Endothelial cell of umbilical vein (primary cell): ENCODE results near the gene ABCG5. TPM values are rescaled to one million over a fixed set of nuclear protein-coding genes. Genes with fewer than 3 reads are reported as not detected.

Experiments
- BruUV-seq: library from RNA; stranded (reverse); fragments of 400-500 nt; replicated peaks from 2 replicates; lab custom pipeline; 2021; lab: Mats Ljungman, UMichigan
- CTCF ChIA-PET: fragments of 300-600, 350-600 bp; sonication (Branson Sonifier 250); formaldehyde crosslinking; loops from one replicate; lab custom pipeline; 2021; ENCODE audit warnings: antibody characterized with exemption, inconsistent platforms; lab: Charles Lee
- POLR2A ChIA-PET: fragments of 300-600, 350-600 bp; sonication (Branson Sonifier 250); formaldehyde crosslinking; loops from one replicate; lab custom pipeline; 2021; ENCODE audit warnings: antibody characterized with exemption, inconsistent platforms; lab: Charles Lee
- DNase-seq: peaks from one replicate; pipeline ENCODE4 v3.0.0-alpha.2; 2011; ENCODE audit warnings: low read depth, low spot score
- FAIRE-seq: peaks from 2 replicates; lab custom pipeline; 2011; peaks lifted over from hg19 to GRCh38; lab: Jason Lieb, UNC
- H2AFZ ChIP-seq: 2 replicates; pipeline ENCODE4 v1.6.0; 2012; ENCODE audit warnings: low read depth, low read length, control low read depth, inconsistent platforms
- H3K27ac ChIP-seq: 2 replicates; pipeline ENCODE4 v1.5.1; 2011; ENCODE audit warnings: low read depth, mild to moderate bottlenecking, control low read depth, low read length, moderate library complexity; ENCODE audit not compliant: insufficient read depth
- H3K27me3 ChIP-seq, 2 experiments: 2 replicates each; pipeline versions ENCODE4 v1.6.0 to v1.6.1; 2011; ENCODE audit warnings: low read length in 2 of 2, mixed read lengths in 1 of 2; ENCODE audit not compliant: control insufficient read depth in 2 of 2, insufficient read depth in 2 of 2
- H3K36me3 ChIP-seq, 2 experiments: 2 replicates in 1 of 2; 3 replicates in 1 of 2; pipeline ENCODE4 v1.5.1; 2011; ENCODE audit warnings: low read length in 2 of 2, mild to moderate bottlenecking in 1 of 2, moderate library complexity in 1 of 2; ENCODE audit not compliant: control insufficient read depth in 2 of 2, insufficient read depth in 2 of 2; ENCODE audit errors: extremely low read depth in 1 of 2
- H3K4me1 ChIP-seq: 3 replicates; pipeline ENCODE4 v1.5.1; 2011; ENCODE audit warnings: mild to moderate bottlenecking, low read length; ENCODE audit not compliant: control insufficient read depth, insufficient read depth; ENCODE audit errors: extremely low read depth
- H3K4me2 ChIP-seq: 2 replicates; pipeline ENCODE4 v1.6.1; 2011; ENCODE audit warnings: low read length, control low read depth, mixed read lengths; ENCODE audit not compliant: insufficient read depth
- H3K4me3 ChIP-seq, 3 experiments: fragments of 200-600 bp in 1 of 3; sonication (generic), shearing (Covaris generic) in 1 of 3; replicated peaks in 1 of 3; 2 replicates each; pipeline ENCODE4 v1.5.1; 2011 to 2016; ENCODE audit warnings: control low read depth in 3 of 3, low read length in 3 of 3, mild to moderate bottlenecking in 2 of 3, inconsistent platforms in 1 of 3, low read depth in 1 of 3, moderate library complexity in 1 of 3; ENCODE audit not compliant: insufficient read depth in 1 of 3
- H3K79me2 ChIP-seq: 2 replicates; pipeline ENCODE4 v1.6.0; 2012; ENCODE audit warnings: low read length, inconsistent platforms; ENCODE audit not compliant: control insufficient read depth, insufficient read depth
- H3K9ac ChIP-seq: replicated peaks from 2 replicates; pipeline ENCODE3; 2011; ENCODE audit warnings: low read length, control low read depth; ENCODE audit not compliant: insufficient read depth; ENCODE audit errors: extremely low read depth
- H3K9me1 ChIP-seq: replicated peaks from 3 replicates; pipeline ENCODE4 v1.6.0; 2011; ENCODE audit warnings: mild to moderate bottlenecking, low read length; ENCODE audit not compliant: control insufficient read depth, insufficient read depth; ENCODE audit errors: extremely low read depth
- H3K9me3 ChIP-seq: replicated peaks from 2 replicates; pipeline ENCODE4 v1.5.1; 2012; ENCODE audit warnings: low read length, inconsistent platforms; ENCODE audit not compliant: control insufficient read depth, insufficient read depth
- H4K20me1 ChIP-seq: replicated peaks from 2 replicates; pipeline ENCODE3; 2011; ENCODE audit warnings: mild to moderate bottlenecking, low read length; ENCODE audit not compliant: control insufficient read depth, insufficient read depth; ENCODE audit errors: extremely low read depth
- CTCF ChIP-seq, 2 donors: IDR thresholded peaks; 1 replicate in 1 of 2; 2 replicates in 1 of 2; pipeline ENCODE4 v1.5.1; 2011; ENCODE audit warnings: low read length in 2 of 2, mild to moderate bottlenecking in 2 of 2, moderate library complexity in 2 of 2, control low read depth in 1 of 2, inconsistent platforms in 1 of 2, low read depth in 1 of 2; ENCODE audit not compliant: insufficient read depth in 1 of 2; ENCODE audit errors: extremely low read depth in 1 of 2
- EZH2 ChIP-seq: IDR thresholded peaks from 2 replicates; pipeline ENCODE4 v1.6.1; 2012; ENCODE audit warnings: borderline replicate concordance, low read depth, mild to moderate bottlenecking, moderate library complexity, low read length, inconsistent platforms; ENCODE audit not compliant: severe bottlenecking
- FOS ChIP-seq: IDR thresholded peaks from 2 replicates; pipeline ENCODE4 v1.6.1; 2011; ENCODE audit warnings: mild to moderate bottlenecking, low read length, moderate library complexity, borderline replicate concordance; ENCODE audit not compliant: insufficient read depth
- GATA2 ChIP-seq: IDR thresholded peaks from 2 replicates; pipeline ENCODE4 v1.7.0; 2011; ENCODE audit warnings: low read depth, mild to moderate bottlenecking, moderate library complexity, mixed read lengths, low read length; ENCODE audit not compliant: insufficient read length, insufficient read depth
- JUN ChIP-seq: IDR thresholded peaks from 2 replicates; pipeline ENCODE4 v1.6.1; 2011; ENCODE audit warnings: borderline replicate concordance, low read depth; ENCODE audit not compliant: insufficient read length, insufficient read depth
- MAX ChIP-seq: IDR thresholded peaks from 2 replicates; pipeline ENCODE4 v1.6.1; 2011; ENCODE audit not compliant: insufficient read depth, insufficient read length
- MYC ChIP-seq: IDR thresholded peaks from one replicate; pipeline ENCODE4 v1.6.1; 2011; ENCODE audit warnings: mild to moderate bottlenecking, low read depth, low read length
- POLR2A ChIP-seq: IDR thresholded peaks from 2 replicates; pipeline ENCODE4 v1.6.1; 2012; ENCODE audit warnings: low read depth, mild to moderate bottlenecking, control low read depth, low read length
- POLR2AphosphoS5 ChIP-seq: IDR thresholded peaks from 2 replicates; pipeline ENCODE4 v1.6.1; 2012; ENCODE audit warnings: low read depth, mild to moderate bottlenecking, control low read depth, low read length, moderate library complexity; ENCODE audit not compliant: insufficient read depth
- dilution Hi-C: fragments of 300-500 bp; cut with MboI; formaldehyde crosslinking; loops from one replicate; pipeline ENCODE4 v1.15.0; 2019; ENCODE audit warnings: low sequenced_read_pairs; ENCODE audit not compliant: extremely low pct_ligation_motif_present
- intact Hi-C: fragments of 100-400 bp; cut with micrococcal nuclease; formaldehyde crosslinking; loops from one replicate; pipeline ENCODE4 v1.10.0; 2022
- polyA plus RNA-seq, 4 experiments: library from polyadenylated mRNA; depleted of rRNA in 3 of 4; stranded (reverse) in 3 of 4; unstranded in 1 of 4; fragments of >200 nt; gene quantifications; 2 replicates each; pipeline versions ENCODE4 v1.2.1 to v1.2.3, GENCODE V29; 2011 to 2012; ENCODE audit warnings: missing spikeins in 1 of 4
- total RNA-seq: library from RNA; stranded (reverse); gene quantifications from 2 replicates; pipeline ENCODE4 v1.2.3, GENCODE V29; 2021

The ABCG5 gene
- total and polyA plus RNA-seq, 2 donors (not counting 3 experiments of a cell fraction or from before 2014, with no cell fraction given), result not detected

GRCh38 chr2:43818761-43819160 is 19.9 kb downstream of the ABCG5 start:
- POLR2A ChIA-PET, result no interaction called here
- dilution Hi-C loops (no loop called here), intact Hi-C loops (no loop called here)

More at GRCh38 chr2:43818761-43819160, 19.9 kb downstream of the ABCG5 start:
- Histone ChIP-seq H3K4me1 (peaks cover 10% of the 10 kb centered on the region), H3K9me3 (no peaks in the 10 kb centered on the region), H3K4me2 (peak overlapping the region; percentile 39), H4K20me1 (no peaks in the 10 kb centered on the region), H3K27ac (no peak overlapping the region), H3K9ac (no peak overlapping the region), H3K79me2 (no peaks in the 10 kb centered on the region), H3K4me3 (no peak overlapping the region), H2AFZ (no peak overlapping the region), H3K36me3 (no peaks in the 10 kb centered on the region), H3K9me1 (no peaks in the 10 kb centered on the region), H3K27me3 (peaks cover 5 to 6% of the 10 kb centered on the region in 2 experiments)
- CTCF ChIA-PET, result interaction anchor here (0.7 to 1.0 kb wide), 2 partner anchors 59 to 207 kb away, joined by 3 to 6 read pairs; no protein-coding TSS in a partner anchor
- TF ChIP-seq GATA2, result no peak
- no peak for TF ChIP-seq POLR2AphosphoS5
- no peak for TF ChIP-seq POLR2A
- TF ChIP-seq EZH2, result no peak
- peak; percentile 78 for TF ChIP-seq FOS
- TF ChIP-seq MYC, result no peak
- no peak for TF ChIP-seq CTCF (IDR thresholded peaks at IDR 0.05; ENCODE audit: extremely low read depth in 1 of 2, insufficient read depth in 1 of 2, low read depth in 1 of 2, low read length in 2 of 2)
- TF ChIP-seq MAX, result peak; percentile 80
- peak; percentile 72 for TF ChIP-seq JUN
- no TSS peak for BruUV-seq
- DNase-seq (peak; percentile 77), FAIRE-seq (peak; percentile 87)
